Hippocampal formation (tissue), 2 donors: ENCODE results near the gene DNASE1L3.
"Not testable (repeated sequence)": the region's sequence is repeated elsewhere in the genome, so short reads cannot be mapped to it uniquely, and the experiment has no call there.

Experiments
- DNase-seq, 2 donors: peaks; one replicate each; lab custom pipeline; 2025; lab: John Stamatoyannopoulos, UW

DNASE1L3 gene, protein sequence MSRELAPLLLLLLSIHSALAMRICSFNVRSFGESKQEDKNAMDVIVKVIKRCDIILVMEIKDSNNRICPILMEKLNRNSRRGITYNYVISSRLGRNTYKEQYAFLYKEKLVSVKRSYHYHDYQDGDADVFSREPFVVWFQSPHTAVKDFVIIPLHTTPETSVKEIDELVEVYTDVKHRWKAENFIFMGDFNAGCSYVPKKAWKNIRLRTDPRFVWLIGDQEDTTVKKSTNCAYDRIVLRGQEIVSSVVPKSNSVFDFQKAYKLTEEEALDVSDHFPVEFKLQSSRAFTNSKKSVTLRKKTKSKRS

DNA sequence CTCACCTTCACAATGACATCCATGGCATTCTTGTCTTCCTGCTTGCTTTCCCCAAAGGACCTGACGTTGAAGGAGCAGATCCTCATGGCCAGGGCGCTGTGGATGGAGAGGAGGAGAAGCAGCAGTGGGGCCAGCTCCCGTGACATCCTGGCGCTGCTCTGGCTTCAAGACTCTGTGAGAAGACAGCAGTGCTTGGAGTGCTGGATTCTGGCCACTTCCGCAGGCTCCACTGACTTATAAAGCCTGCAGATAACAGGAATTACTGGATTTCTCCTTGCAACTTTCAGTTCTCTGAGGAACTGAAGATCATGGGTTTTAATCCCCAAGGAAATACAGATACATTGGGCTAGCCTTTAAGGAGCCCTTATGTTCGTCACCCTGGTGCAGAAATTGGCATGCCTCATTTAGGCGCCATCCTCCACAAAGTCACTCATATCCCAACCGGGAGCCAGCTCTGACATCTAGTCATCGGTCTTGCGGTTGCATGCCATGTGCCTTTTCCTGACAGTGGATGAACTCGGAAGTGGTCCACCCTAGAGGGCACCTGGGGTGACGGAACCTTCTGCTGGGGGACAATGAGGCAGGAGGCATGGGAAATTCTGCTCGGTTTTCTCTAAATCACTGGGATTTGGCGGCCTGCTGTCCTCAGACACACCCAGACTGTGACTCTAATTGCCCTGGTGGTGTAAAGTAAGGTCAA lies at the start of gene DNASE1L3:
DNASE1L3 (minus strand) TSS at position 212 of the 700 bp plus-strand sequence; CDS start at position 146, 66 bp downstream.
- DNase-seq: no peak

DNA sequence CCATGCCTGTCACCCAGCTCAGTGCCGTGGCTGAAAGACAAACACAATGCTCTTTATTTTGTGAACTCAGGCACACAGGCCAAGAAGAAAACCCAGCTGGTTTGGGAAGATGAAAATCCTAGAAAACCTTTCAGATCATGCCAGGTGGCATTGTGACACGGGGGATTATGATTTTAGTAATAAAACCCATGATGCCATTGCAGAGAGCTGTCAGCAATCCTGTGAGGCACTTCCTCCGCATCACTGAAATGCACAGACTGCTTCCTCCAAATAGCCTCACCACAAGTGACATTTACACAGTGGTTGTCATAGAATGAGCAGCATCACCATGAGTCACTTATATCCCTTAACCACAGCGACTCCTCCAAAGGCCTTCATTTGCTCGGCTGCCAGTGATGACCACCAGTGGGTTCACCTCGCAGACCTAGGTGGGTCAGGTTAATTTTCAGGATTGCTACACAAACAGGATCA lies 49.5 kb upstream of the DNASE1L3 start:
- DNase-seq: peak in 1 of 2 donors; percentile 50

DNA sequence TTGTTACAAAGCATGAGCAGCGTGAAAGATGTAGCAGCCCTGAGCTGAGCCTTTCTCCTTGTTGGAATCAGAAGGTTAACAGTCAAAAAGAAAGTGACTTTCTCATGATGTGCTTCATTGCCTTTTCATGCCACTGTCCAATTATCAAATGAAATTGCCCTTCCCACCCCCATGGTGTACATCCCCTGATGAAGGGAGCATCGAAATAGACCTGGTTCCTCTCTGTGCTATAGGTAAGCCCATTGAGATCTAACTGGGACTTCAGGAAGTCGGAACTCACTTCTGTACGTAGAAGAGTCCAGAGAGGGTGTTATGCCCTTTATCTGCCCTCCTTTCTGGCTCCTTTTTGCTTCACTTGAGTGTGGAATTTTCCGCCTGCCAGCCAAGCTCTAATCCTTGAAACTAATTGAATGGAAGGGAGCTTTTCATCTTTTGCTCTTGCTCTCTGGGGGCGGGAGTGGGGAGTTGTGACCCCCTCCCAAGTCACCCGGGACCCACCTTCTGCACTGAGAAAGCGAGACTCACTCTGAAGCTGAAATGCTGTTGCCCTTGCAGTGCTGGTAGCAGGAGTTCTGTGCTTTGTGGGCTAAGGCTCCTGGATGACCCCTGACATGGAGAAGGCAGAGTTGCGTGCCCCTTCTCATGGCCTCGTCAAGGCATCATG lies 47.8 kb upstream of the DNASE1L3 start:
- DNase-seq: no peak

DNA sequence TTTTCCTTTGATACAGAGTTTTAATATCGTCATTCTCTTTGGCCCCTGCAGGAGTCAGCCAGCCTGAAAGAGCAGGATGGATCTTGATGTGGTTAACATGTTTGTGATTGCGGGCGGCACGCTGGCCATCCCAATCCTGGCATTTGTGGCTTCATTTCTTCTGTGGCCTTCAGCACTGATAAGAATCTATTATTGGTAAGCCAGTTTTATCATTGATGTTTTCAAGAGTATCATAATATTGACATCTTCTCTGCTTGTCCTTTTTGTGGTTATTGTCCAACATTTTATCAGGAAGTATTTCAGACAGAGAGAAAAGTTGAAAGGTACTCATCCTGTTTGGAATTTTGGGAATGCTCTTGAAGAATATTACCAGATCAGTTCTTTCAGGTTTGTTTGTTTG lies 45.7 kb upstream of the DNASE1L3 start:
- DNase-seq: no peak

DNA sequence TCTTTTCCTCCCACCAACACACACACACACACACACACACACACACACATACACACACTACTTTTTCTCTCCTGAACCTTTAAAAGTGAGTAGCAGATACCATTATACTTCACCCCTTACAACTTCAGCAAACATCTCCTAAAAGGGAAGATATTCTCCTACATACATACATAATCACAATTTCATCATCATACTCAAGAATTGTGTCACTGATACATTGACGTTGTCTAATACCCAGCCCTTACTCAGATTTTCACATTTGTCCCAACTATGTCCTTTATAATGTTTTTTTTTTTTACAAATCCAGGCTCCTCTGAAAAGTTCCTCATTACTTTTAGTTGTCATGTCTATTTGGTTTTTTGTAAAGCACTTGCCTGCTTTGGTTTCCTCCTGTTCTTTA lies 45.3 kb upstream of the DNASE1L3 start:
- DNase-seq: no peak

DNA sequence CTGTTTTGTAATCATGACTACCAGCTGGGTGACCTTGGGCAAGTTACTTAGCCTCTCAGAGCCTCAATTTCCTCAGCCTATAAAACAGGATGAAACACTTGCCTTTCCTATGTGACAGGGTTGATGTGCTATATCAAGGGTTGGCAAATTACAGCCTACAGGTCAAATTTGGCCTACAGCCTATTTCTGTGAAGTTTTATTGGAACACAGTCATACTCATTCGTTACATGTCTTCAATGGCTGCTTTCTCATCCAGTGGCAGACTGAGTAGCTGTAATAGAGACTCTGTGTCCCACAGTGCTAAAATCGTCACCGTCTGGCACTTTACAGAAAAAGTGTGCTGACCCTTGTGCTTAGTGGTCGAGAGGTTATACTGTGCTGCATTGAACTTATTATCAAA lies 43.4 kb upstream of the DNASE1L3 start:
- no peak for DNase-seq

DNA sequence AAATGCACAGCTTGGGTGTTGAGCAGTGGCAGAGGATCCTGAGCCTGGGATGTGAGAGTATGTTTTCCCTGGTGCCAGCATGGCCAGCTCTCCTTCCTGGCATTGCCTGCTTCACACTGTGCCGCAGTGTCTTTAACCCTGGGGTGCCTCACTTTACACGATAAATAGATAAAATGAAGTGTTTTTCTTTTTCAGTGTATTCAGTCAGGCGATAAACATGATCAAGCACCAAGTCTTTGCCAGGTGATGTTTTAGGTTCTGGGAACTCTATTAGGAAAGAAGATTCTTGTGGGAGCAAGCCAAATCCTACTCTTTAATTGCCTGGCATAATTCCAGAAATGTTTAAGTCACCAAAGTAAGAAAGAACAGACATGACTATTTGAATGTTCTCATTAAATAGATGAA lies 40.9 kb upstream of the DNASE1L3 start:
- DNase-seq: no peak

DNA sequence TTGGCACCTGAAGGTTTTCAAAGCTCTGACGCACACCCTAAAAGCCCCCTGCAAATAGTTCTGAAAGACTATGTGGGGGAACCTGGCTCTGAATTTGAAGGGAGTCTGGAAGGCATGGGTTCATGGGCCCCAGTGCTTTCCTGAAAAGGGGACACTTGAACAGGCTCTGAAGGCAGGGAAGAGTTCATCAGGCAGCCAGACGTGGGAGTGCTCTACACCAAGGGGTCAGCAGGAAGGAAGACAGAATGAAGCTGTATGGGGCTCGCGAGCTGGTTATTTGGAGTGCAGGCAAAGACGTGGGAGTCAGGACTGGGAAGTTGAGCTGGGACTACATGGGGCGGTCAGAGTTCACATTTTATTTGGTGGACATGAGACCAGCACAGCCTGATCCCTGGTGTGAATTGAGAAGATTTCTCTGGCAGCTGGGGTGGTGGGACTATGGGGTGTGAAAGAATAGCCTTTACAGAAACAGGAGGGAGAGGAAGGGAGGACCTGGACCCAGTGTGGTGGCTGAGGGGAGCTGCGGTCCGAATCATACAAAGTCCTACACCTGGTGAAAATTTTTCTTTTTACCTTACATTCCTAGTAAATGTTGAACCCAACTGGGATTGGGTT lies 39.4 kb upstream of the DNASE1L3 start:
- DNase-seq: no peak

DNA sequence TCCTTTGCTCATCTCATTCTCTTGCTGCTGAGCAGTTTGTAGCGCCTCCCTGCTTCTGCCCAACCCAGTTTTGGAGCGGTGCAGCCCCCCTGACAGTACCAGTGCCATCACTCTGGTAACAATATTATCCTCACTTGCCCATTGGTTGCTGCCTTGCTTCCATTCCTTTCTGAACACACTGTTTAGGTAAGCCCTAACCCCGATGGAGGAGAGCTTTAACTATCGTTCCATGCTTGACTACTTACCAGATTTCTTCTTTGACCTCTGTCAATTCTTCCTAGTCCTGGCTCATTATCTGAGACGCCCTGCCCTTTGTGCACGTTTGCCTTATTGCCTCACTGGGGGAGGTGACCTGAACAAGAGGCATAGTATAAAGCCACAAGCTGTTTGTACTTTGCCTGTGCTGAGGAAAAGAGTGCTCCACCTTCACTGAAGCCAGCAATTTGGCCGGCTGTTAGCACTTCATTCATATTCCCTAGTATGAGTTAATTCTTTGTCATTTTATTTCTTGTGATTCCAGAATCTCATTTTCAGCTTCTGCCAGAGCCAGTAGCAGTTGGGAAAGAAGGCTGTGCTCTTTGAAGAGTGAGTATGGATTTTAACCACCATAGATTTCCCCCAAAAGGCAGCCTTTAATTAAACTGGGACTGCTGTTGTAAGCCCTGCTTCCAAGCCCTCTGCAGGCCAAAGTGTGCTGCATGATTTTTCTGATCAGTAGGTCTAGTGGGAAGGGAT lies 38.8 kb upstream of the DNASE1L3 start:
- no peak for DNase-seq

DNA sequence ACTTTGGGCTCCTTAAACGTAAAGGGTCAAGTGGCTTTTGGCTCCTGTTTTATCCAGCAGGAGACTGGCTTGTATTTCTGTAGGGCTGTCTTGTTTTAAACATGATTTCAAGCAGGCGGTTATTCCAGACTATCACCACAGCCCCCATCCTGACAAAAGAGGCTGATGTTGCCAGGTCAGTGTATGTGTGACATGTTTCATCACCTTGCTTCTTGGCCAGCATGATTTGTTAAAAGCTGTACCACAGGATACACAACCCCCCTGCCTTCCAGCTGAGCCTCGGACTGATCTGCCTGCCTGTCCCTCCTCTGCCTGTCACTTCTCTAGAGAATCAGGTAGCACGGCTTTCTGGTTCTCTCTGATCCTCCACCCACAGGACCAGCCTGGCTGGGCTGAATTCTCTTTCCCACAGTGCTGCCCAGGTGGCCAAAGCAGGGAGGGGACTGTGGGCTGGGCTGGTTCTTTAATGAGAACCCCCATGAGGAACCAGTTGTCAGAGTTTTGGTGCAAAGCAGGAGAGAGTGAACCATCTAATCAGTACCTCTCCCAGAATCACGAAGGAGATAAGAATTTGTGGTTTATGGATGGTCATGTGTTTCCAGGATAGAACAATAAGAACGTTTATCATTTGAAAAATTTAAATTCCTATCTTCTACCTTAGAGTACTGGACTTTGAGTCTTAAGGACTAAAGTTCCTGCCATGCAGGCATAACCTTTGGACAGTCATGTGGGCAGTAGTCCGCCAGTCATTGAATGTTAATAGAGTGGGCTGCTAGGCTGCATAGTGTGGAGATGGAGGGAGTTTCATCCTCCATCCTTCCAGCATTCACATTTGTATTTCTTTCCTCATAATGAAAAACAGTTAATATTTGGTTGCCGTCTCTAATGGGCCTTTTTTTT lies 35.6 kb upstream of the DNASE1L3 start:
- no peak for DNase-seq

DNA sequence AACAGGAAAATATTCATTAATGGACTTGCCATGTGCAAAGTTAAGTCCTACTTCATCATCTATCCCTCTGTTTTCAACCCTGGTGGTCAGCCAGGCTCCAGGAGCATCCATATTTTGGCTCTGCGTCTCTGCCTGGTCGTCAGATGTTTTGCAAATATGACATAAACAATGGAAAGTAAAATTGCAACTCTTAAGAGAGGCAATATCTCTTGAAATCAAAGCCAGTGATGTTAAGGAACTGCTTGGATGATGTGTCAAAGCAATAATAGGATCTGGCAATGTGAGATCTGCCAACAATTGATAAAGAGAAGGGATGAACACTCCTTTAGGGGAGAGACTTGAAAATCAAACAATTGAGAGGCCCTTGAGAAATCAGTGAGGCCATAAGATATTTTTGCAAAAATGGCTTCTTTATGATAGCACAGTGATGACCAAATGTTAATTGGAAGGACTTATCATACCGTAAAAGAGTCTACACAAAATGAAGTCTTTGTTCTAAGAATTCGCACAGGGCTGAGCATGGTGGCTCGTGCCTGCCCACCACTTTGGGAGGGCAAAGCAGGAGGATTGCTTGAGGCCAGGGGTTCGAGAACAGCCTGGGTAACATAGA lies 33.3 kb upstream of the DNASE1L3 start:
- DNase-seq: no peak

DNA sequence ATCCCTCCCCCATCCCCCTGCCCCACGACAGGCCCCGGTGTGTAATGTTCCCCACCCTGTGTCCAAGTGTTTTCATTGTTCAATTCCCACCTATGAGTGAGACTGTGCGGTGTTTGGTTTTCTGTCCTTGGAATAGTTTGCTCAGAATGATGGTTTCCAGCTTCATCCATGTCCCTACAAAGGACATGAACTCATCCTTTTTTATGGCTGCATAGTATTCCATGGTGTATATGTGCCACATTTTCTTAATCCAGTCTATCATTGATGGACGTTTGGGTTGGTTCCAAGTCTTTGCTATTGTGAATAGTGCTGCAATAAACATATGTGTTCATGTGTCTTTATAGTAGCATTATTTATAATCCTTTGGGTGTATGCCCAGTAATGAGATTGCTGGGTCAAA lies 32.1 kb upstream of the DNASE1L3 start:
- DNase-seq: not testable (repeated sequence)

DNA sequence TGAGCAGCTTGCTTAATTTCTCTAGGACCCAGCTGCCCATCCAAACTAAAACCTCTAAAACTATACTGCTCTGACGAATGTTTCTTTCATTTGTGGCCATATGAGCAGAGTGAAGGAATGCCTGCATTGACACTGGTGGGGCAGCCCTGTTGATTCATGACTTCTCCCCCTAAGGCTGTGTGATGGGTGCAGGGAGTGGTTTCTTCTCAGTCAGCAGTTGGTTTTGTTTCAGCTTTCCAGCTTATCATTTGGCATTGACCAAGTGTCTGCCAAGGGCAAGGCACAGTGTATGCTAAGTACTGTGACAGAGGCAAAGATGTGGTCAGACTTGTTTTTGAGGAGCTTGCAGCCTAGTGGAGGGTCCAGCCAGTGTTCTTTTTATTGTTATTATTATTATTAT lies 31.6 kb upstream of the DNASE1L3 start:
- DNase-seq: no peak

DNA sequence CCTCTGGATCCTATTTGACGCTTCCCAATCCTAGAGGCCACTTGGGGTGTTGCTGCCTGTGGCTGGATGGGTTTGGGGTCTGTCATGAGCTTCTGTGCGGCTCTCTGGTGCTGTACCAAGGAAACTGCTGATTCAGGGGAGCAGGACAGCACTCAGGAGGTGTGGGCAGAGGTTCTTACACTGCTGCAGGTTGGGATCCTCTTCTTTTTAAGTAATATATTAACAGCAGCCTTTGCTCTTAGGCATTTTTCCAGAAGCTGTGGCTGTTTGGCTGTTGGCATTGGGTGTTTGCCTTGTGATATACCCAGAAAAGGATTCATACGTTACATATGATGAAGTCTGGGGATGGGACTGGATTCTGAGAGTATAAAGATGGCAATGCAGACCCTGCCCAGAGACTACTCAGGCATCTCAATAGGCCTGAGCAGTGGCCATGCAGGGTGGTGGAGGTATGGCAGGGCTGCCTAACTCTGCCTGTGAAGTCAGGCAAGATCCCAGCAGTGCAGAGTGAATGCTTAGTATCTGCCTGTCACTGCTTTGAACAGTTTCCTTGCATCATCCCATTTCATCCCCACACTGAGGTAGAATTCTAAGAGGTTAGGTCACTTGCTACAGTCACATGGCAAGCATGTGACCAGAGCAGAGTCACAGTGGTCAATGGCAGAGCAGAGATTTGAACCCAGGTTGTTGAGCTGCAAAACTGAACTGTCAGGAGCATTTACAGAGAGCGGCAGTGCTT lies 30.7 kb upstream of the DNASE1L3 start:
- no peak for DNase-seq

DNA sequence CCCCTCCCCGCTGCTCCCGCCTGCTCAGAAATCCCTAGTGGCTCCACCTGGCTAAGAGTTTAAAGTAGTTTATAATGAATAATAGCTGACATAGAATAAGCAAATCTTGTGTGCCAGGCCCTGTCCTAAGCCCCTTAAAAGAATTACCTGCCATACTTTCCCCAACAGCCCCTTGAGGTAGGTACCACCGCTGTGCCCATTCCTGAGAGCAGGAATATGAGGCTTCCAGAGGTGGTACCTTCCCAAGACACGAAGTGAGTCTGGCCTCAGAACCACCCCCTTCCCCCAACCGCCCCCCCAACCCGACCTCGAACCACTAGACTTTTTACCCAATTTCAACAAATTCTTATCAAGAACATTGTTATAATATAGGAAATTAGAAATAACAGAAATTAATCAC lies 28.1 kb upstream of the DNASE1L3 start:
- no peak for DNase-seq

DNA sequence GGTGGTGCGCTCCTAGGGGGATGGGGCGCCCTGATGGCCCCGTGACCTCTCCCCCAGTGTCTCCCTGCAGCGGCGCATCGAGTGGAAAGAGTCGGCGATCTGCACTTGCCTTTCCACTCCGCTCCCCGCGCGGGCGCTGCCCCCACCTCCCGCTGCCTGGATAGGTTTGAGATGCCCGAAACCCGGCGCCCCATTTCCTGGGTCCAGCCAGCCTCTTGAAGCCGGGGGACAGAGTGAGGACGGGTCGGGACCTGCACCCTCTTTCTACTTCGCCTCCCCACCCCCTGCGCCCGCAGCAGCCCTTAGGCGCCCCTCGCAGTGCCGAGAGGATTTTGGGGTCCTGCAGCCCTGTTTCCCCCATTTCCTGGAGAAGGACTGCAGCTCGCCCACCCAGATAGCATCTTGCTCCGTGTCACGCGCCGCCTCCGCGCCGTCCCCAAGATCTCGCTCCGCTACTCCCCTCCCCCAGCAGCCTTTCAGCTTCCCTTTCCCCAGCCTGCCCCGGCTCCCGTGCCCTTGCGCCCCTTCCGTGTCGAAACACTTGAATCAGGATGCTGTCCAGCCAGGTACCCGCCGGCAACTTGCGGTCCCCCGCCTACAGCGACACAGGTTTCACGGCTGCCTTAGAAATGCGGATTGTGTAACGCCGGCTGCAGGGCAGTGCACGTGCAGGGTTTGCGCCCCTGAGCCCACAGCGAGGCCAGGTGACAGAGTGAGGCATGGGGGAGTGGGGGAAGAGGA lies 27.3 kb upstream of the DNASE1L3 start:
- peak; percentile 66 to 82 for DNase-seq

DNA sequence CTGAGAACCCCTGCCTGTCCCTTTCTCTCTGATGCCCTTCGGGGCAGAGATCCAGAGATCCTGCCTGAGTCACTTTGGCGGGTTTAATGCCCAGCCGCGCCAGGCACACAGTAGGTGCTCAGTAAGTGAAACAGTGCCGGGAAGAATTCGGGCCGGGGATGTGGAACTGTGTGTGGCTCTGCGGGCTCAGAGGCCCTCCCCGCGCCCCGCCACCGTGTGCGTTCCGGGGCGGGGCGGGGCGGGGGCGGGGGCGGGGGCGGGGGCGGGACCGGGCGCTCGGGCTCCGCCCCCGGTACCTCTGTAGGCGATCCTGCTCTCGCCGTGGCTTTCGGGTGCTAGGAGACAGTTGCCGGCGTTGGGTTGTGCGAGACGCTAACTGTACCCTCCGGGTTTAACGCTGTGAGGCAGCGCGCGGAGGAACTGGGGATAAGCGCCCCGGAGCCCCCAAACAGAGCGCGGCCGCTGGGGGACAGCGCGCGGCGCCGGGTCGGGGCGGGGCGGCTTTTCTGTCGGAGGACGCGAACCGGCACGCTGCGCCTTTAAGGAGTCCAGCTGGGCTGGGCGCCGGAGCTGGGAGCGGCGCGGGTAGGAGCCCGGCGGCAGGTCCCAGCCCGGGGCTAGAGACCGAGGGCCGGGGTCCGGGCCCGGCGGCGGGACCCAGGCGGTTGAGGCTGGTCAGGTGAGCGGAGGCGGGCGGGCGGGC lies 26.6 kb upstream of the DNASE1L3 start, which contains the start of gene ABHD6:
ABHD6 (plus strand) TSS at position 555 of the 703 bp plus-strand sequence. CDS start 18,795 bp downstream, outside the sequence.
- DNase-seq: peak; percentile 83 to 84
